HepG2 (cell line): ENCODE results near the gene LYRM4.

Source experiments
- EP300 ChIP-seq, 3 experiments: sonication (generic) in 1 of 3; formaldehyde crosslinking in 1 of 3; IDR thresholded peaks; 2 replicates each; pipeline versions ENCODE4 v1.5.1 to v1.6.1; 2011 to 2020; ENCODE audit warnings: low read depth in 2 of 3, low read length in 2 of 3, borderline replicate concordance in 1 of 3, improper control_type of control experiment in 1 of 3, mild to moderate bottlenecking in 1 of 3, missing genetic modification reagents in 1 of 3, moderate library complexity in 1 of 3
- NR2F2 ChIP-seq: IDR thresholded peaks from 2 replicates; pipeline ENCODE4 v1.6.1; 2012; ENCODE audit warnings: low read depth, inconsistent platforms, borderline replicate concordance
- POLR2AphosphoS5 ChIP-seq: IDR thresholded peaks from 2 replicates; pipeline ENCODE4 v1.6.1; 2012; ENCODE audit warnings: low read depth, low read length
- PRMT3 ChIP-seq: sonication (generic); formaldehyde crosslinking; IDR thresholded peaks from 2 replicates; pipeline ENCODE4 v1.8.1; 2022; ENCODE audit warnings: low read depth, mild to moderate bottlenecking, moderate library complexity, missing genetic modification reagents, borderline replicate concordance
- SMARCE1 ChIP-seq: fragments of 450-650 bp; IDR thresholded peaks from 2 replicates; pipeline ENCODE4 v1.6.1; 2017; ENCODE audit warnings: borderline replicate concordance
- SMC3 ChIP-seq: IDR thresholded peaks from 2 replicates; pipeline ENCODE4 v1.6.1; 2011; ENCODE audit warnings: low read length, improper control_type of control experiment
- TCF12 ChIP-seq, 2 experiments: fragments of 450-650 bp in 1 of 2; sonication (generic) in 1 of 2; formaldehyde crosslinking in 1 of 2; IDR thresholded peaks; 2 replicates each; pipeline versions ENCODE4 v1.6.1 to v1.8.0; 2017 to 2022; ENCODE audit warnings: antibody characterized with exemption in 1 of 2, mild to moderate bottlenecking in 1 of 2, missing genetic modification reagents in 1 of 2, moderate library complexity in 1 of 2
- TCF7 ChIP-seq: sonication (generic); IDR thresholded peaks from 2 replicates; pipeline ENCODE4 v1.6.1; 2016; ENCODE audit warnings: antibody characterized with exemption, low read depth
- ZBTB21 ChIP-seq: sonication (generic); formaldehyde crosslinking; IDR thresholded peaks from 2 replicates; pipeline ENCODE4 v1.4.0; 2020; ENCODE audit warnings: missing genetic modification reagents
- ZNF263 ChIP-seq: sonication (generic); formaldehyde crosslinking; IDR thresholded peaks from 2 replicates; pipeline ENCODE4 v1.4.0; 2020; ENCODE audit warnings: missing genetic modification reagents

- no peak for TF ChIP-seq POLR2AphosphoS5
- no peak for TF ChIP-seq TCF12 (IDR thresholded peaks at IDR 0.05)
- no peak for TF ChIP-seq TCF12 (CRISPR knock-in tag; IDR thresholded peaks at IDR 0.05)
- no peak for TF ChIP-seq TCF7
- no peak for TF ChIP-seq NR2F2
- TF ChIP-seq SMARCE1 = no peak
- TF ChIP-seq ZBTB21 (CRISPR knock-in tag) = no peak
- no peak for TF ChIP-seq SMC3
- no peak for TF ChIP-seq ZNF263 (CRISPR knock-in tag)
- no peak for TF ChIP-seq PRMT3 (CRISPR knock-in tag)
- no peak for TF ChIP-seq EP300 (IDR thresholded peaks at IDR 0.05; ENCODE audit: low read depth in 2 of 2, low read length in 2 of 2)
- TF ChIP-seq EP300 (CRISPR knock-in tag; IDR thresholded peaks at IDR 0.05; ENCODE audit: borderline replicate concordance) = no peak
Observed at GRCh38 chr6:5276581-5276980, 15.8 kb upstream of the LYRM4 start.
